ENCODE measurements around the gene GPC5.

GPC5 gene

DNA sequence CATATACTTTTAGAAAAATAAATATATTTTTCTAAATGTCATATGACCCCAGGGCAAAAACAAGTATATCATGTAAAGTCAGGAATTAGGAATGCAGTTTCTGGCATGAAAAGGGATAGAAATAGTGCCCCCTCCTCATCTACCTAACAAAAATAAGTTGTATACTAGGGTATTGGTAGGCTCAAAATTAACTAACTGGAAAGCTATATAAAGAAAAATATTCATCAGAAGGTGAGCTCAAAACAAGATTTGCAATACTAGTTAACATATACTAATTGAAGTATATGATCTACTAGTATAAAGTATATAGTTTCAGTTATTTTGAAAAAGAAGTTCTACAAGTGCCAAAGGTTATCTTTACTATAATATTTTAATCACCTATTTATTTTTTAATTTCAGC is 200.2 kb downstream of the GPC5 start:
- no peak overlapping the region for H3K9ac ChIP-seq (ENCODE audit: low read depth in 1 of 2, low read length in 2 of 2)

DNA sequence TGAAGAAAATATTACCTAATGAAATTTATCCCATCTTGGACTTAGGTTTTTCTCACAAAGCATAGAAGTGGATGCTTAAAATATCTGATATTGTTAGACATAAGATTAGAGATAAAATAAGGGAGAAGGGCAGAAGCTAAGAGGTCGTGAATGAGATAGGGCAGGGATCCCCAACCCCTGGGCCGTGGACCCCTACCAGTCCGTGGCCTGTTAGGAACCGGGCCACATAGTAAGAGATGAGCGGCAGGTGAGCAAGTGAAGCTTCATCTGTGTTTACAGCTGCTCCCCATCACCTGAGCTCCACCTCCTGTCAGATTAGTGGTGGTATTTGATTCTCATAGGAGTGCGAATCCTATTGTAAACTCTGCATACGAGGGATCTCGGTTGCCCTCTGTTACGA is 202.9 kb downstream of the GPC5 start:
- Histone ChIP-seq H3K4me1 (ENCODE audit: control insufficient read depth in 2 of 2, insufficient read depth in 2 of 2, low read length in 2 of 2) (no peaks in the 10 kb centered on the region), H3K9ac (ENCODE audit: low read depth in 1 of 2, low read length in 2 of 2) (no peak overlapping the region), H3K4me3 (ENCODE audit: low read length in 2 of 2) (no peak overlapping the region), H3K27ac (ENCODE audit: low read depth in 2 of 2, low read length in 2 of 2) (no peak overlapping the region), H3K9me3 (ENCODE audit: control insufficient read depth in 2 of 2, low read length in 2 of 2) (no peaks in the 10 kb centered on the region), H3K27me3 (ENCODE audit: control insufficient read depth in 2 of 2, insufficient read depth in 2 of 2, low read length in 2 of 2) (no peaks in the 10 kb centered on the region), H3K36me3 (ENCODE audit: control insufficient read depth in 2 of 2, insufficient read depth in 2 of 2, low read length in 2 of 2) (no peaks in the 10 kb centered on the region)

More for the DNA sequence above, 200.2 kb downstream of the GPC5 start:
- H3K27ac ChIP-seq (ENCODE audit: low read depth in 2 of 2, low read length in 2 of 2): no peak overlapping the region
- H3K27me3 ChIP-seq (ENCODE audit: control insufficient read depth in 2 of 2, insufficient read depth in 2 of 2, low read length in 2 of 2): no peaks in the 10 kb centered on the region
- H3K4me3 ChIP-seq (ENCODE audit: low read length in 2 of 2): no peak overlapping the region
- no peaks in the 10 kb centered on the region for H3K4me1 ChIP-seq (ENCODE audit: control insufficient read depth in 2 of 2, insufficient read depth in 2 of 2, low read length in 2 of 2)
- H3K9me3 ChIP-seq (ENCODE audit: control insufficient read depth in 2 of 2, low read length in 2 of 2): no peaks in the 10 kb centered on the region
- no peaks in the 10 kb centered on the region for H3K36me3 ChIP-seq (ENCODE audit: control insufficient read depth in 2 of 2, insufficient read depth in 2 of 2, low read length in 2 of 2)

DNA sequence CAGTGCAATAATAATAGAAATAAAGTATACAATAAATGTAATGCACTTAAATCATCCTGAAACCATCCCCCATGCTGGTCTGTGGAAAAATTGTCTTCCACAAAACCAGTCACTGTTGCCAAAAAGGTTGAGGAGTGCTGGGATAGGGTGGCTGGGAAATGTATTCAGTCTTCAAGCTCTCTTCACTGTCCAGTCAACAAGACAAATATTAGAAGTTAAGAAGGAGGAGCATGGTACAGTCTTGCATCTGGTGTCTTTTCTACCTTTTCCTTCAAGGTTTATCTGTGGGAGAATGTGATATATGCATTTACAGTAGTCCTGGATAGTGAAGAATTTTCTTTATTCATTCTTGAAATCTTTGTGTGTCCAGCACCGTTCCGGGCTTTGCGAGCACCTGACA is 203.4 kb downstream of the GPC5 start:
- Histone ChIP-seq H3K27ac (ENCODE audit: low read depth in 2 of 2, low read length in 2 of 2) (no peak overlapping the region), H3K4me3 (ENCODE audit: low read length in 2 of 2) (no peak overlapping the region), H3K9ac (ENCODE audit: low read depth in 1 of 2, low read length in 2 of 2) (no peak overlapping the region), H3K9me3 (ENCODE audit: control insufficient read depth in 2 of 2, low read length in 2 of 2) (no peaks in the 10 kb centered on the region), H3K4me1 (ENCODE audit: control insufficient read depth in 2 of 2, insufficient read depth in 2 of 2, low read length in 2 of 2) (no peaks in the 10 kb centered on the region), H3K27me3 (ENCODE audit: control insufficient read depth in 2 of 2, insufficient read depth in 2 of 2, low read length in 2 of 2) (no peaks in the 10 kb centered on the region), H3K36me3 (ENCODE audit: control insufficient read depth in 2 of 2, insufficient read depth in 2 of 2, low read length in 2 of 2) (no peaks in the 10 kb centered on the region)

DNA sequence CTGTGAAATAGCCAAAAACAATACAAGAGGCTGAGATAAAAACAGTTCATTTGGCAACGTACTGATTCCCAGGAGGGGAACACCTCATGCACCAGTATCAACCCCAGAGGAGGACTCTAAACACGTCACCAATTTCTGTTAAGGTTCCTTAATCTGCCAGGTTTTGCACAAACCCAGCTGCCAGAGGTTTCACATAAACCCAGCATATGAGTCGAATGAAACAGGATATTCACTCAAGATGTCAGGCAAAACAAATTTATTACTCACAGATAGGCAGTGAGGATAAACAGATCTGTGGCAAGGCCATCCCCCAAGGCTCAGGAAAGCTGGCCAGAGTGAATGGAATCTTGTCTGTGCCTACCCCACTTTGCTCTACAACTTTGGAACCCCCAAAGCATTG is 210.9 kb downstream of the GPC5 start:
- Histone ChIP-seq H3K27ac (ENCODE audit: low read depth in 2 of 2, low read length in 2 of 2) (no peak overlapping the region), H3K9ac (ENCODE audit: low read depth in 1 of 2, low read length in 2 of 2) (no peak overlapping the region), H3K36me3 (ENCODE audit: control insufficient read depth in 2 of 2, insufficient read depth in 2 of 2, low read length in 2 of 2) (no peaks in the 10 kb centered on the region), H3K27me3 (ENCODE audit: control insufficient read depth in 2 of 2, insufficient read depth in 2 of 2, low read length in 2 of 2) (no peaks in the 10 kb centered on the region), H3K4me1 (ENCODE audit: control insufficient read depth in 2 of 2, insufficient read depth in 2 of 2, low read length in 2 of 2) (no peaks in the 10 kb centered on the region), H3K4me3 (ENCODE audit: low read length in 2 of 2) (no peak overlapping the region), H3K9me3 (ENCODE audit: control insufficient read depth in 2 of 2, low read length in 2 of 2) (no peaks in the 10 kb centered on the region)

DNA sequence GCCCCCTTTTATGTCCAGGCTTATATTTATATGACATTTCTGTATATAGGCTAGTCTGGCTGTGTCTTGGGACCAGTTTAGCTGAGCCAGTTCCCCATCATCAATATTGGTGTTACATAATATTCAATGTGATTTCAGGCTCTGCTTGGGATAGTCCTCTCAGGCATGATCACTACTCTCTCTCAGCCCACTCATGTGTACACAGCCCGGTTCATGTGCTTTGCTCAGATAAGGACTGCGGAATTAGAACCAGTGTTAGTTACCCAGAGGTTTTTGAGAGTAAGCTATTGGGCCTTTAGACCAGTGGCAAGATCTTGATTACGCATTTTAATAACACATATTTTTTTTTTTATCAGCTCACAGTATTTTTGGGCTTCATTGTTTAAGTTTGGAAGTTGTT is 219.9 kb downstream of the GPC5 start:
- H3K9ac ChIP-seq (ENCODE audit: low read depth in 1 of 2, low read length in 2 of 2): no peak overlapping the region
- H3K9me3 ChIP-seq (ENCODE audit: control insufficient read depth in 2 of 2, low read length in 2 of 2): no peaks in the 10 kb centered on the region
- no peaks in the 10 kb centered on the region for H3K4me1 ChIP-seq (ENCODE audit: control insufficient read depth in 2 of 2, insufficient read depth in 2 of 2, low read length in 2 of 2)
- no peaks in the 10 kb centered on the region for H3K36me3 ChIP-seq (ENCODE audit: control insufficient read depth in 2 of 2, insufficient read depth in 2 of 2, low read length in 2 of 2)
- no peak overlapping the region for H3K4me3 ChIP-seq (ENCODE audit: low read length in 2 of 2)
- no peaks in the 10 kb centered on the region for H3K27me3 ChIP-seq (ENCODE audit: control insufficient read depth in 2 of 2, insufficient read depth in 2 of 2, low read length in 2 of 2)
- H3K27ac ChIP-seq (ENCODE audit: low read depth in 2 of 2, low read length in 2 of 2): no peak overlapping the region

DNA sequence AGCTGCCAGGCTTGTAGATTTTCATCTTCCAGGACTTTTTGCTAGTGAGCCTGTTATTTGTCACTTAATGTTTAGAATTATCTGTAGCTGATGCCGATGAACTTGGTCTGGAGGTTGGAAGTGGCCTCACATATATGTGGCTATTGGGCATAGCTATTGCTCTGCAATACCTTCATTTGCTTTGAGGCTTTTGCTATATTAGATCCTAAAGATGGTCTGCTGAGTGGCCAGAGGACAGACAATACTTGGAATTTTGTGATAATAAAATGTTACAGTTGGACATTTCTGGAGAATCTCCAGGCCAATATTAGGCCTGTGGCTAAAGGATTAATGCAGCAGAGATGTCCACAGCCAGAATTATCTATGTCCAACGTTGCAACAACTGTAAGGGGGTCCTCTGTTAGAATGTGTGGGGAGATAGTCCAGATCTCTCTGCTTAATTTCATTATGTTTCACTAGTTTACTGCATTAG is 222.3 kb downstream of the GPC5 start:
- no peak overlapping the region for H3K9ac ChIP-seq (ENCODE audit: low read depth in 1 of 2, low read length in 2 of 2)
- no peak overlapping the region for H3K4me3 ChIP-seq (ENCODE audit: low read length in 2 of 2)
- no peaks in the 10 kb centered on the region for H3K9me3 ChIP-seq (ENCODE audit: control insufficient read depth in 2 of 2, low read length in 2 of 2)
- H3K36me3 ChIP-seq (ENCODE audit: control insufficient read depth in 2 of 2, insufficient read depth in 2 of 2, low read length in 2 of 2): no peaks in the 10 kb centered on the region
- H3K27me3 ChIP-seq (ENCODE audit: control insufficient read depth in 2 of 2, insufficient read depth in 2 of 2, low read length in 2 of 2): no peaks in the 10 kb centered on the region
- no peaks in the 10 kb centered on the region for H3K4me1 ChIP-seq (ENCODE audit: control insufficient read depth in 2 of 2, insufficient read depth in 2 of 2, low read length in 2 of 2)
- H3K27ac ChIP-seq (ENCODE audit: low read depth in 2 of 2, low read length in 2 of 2): no peak overlapping the region

DNA sequence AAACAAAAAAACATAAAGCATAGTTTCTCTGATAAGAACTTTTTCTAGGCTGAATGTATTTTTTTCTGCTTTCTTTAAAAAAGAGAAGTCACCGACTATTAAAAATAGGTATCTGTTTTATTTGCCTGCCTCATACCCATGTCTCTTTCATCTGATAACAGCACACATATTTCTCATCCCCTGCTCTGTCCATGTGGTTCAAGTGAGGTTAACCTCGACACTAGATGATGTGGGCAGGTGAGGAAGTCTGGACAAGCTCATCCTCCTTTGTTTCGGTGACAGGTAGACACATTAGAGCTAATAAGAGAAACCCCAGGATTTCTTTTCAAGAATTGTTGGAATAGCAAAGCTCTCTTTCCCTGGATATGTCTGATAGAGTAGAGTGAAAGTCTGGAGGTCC is 222.7 kb downstream of the GPC5 start:
- Histone ChIP-seq H3K4me3 (ENCODE audit: low read length in 2 of 2) (no peak overlapping the region), H3K9ac (ENCODE audit: low read depth in 1 of 2, low read length in 2 of 2) (no peak overlapping the region), H3K27ac (ENCODE audit: low read depth in 2 of 2, low read length in 2 of 2) (no peak overlapping the region), H3K27me3 (ENCODE audit: control insufficient read depth in 2 of 2, insufficient read depth in 2 of 2, low read length in 2 of 2) (no peaks in the 10 kb centered on the region), H3K9me3 (ENCODE audit: control insufficient read depth in 2 of 2, low read length in 2 of 2) (no peaks in the 10 kb centered on the region), H3K36me3 (ENCODE audit: control insufficient read depth in 2 of 2, insufficient read depth in 2 of 2, low read length in 2 of 2) (no peaks in the 10 kb centered on the region), H3K4me1 (ENCODE audit: control insufficient read depth in 2 of 2, insufficient read depth in 2 of 2, low read length in 2 of 2) (no peaks in the 10 kb centered on the region)

DNA sequence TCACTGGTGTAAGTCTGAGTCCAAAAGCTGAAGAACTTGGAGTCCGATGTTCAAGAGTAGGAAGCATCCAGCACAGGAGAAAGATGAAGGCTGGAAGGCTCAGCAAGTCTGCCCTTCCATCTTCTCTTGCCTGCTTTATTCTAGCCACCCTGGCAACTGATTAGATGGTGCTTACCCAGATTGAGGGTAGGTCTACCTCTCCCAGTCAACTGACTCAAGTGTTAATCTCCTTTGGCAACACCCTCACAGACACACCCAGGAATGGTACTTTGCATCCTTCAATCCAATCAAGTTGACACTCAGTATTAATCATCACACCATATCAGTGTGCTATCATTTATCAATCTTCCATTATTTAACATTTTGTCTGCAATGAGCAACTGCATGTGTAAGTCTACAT is 223.5 kb downstream of the GPC5 start:
- Histone ChIP-seq H3K9ac (ENCODE audit: low read depth in 1 of 2, low read length in 2 of 2) (no peak overlapping the region), H3K27me3 (ENCODE audit: control insufficient read depth in 2 of 2, insufficient read depth in 2 of 2, low read length in 2 of 2) (no peaks in the 10 kb centered on the region), H3K4me1 (ENCODE audit: control insufficient read depth in 2 of 2, insufficient read depth in 2 of 2, low read length in 2 of 2) (no peaks in the 10 kb centered on the region), H3K9me3 (ENCODE audit: control insufficient read depth in 2 of 2, low read length in 2 of 2) (no peaks in the 10 kb centered on the region), H3K36me3 (ENCODE audit: control insufficient read depth in 2 of 2, insufficient read depth in 2 of 2, low read length in 2 of 2) (no peaks in the 10 kb centered on the region), H3K27ac (ENCODE audit: low read depth in 2 of 2, low read length in 2 of 2) (no peak overlapping the region), H3K4me3 (ENCODE audit: low read length in 2 of 2) (no peak overlapping the region)

DNA sequence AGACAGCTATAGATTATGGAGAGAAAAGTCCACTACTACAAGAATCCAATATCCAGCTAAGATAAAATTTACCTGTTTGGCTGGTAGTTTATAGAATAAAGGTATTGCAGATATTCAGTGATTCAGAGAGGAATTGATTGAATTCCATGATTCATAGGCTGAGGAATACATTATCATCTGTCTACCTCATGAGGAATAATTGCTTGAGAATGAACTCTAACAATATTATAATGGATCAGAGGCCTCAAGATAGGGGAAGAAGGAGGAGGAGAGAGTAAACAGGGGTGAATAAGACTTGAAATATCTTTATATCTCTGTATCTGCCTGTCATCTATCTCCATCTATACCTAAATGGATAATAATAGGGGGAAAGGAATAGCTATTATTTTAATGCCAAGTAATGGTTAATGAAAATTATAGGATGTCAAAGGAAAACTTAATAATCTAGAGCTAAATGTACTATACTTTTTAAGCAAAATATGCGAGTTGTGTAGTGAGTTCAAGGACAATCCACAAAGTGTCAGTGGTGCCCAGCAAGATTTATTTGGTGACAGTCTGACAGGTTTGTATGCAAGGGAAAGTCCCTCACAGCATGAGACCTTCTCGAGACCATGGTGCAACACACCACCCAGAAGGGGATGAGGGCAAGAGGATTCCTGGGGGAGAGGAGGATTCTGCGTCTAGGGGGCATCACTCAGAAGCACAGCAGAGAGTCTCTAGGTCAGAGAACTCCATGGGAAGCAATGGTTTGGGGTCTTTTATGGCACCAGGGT is 224.5 kb downstream of the GPC5 start:
- Histone ChIP-seq H3K9ac (ENCODE audit: low read depth in 1 of 2, low read length in 2 of 2) (no peak overlapping the region), H3K36me3 (ENCODE audit: control insufficient read depth in 2 of 2, insufficient read depth in 2 of 2, low read length in 2 of 2) (no peaks in the 10 kb centered on the region), H3K4me3 (ENCODE audit: low read length in 2 of 2) (no peak overlapping the region), H3K9me3 (ENCODE audit: control insufficient read depth in 2 of 2, low read length in 2 of 2) (no peaks in the 10 kb centered on the region), H3K27ac (ENCODE audit: low read depth in 2 of 2, low read length in 2 of 2) (no peak overlapping the region), H3K4me1 (ENCODE audit: control insufficient read depth in 2 of 2, insufficient read depth in 2 of 2, low read length in 2 of 2) (no peaks in the 10 kb centered on the region), H3K27me3 (ENCODE audit: control insufficient read depth in 2 of 2, insufficient read depth in 2 of 2, low read length in 2 of 2) (no peaks in the 10 kb centered on the region)

DNA sequence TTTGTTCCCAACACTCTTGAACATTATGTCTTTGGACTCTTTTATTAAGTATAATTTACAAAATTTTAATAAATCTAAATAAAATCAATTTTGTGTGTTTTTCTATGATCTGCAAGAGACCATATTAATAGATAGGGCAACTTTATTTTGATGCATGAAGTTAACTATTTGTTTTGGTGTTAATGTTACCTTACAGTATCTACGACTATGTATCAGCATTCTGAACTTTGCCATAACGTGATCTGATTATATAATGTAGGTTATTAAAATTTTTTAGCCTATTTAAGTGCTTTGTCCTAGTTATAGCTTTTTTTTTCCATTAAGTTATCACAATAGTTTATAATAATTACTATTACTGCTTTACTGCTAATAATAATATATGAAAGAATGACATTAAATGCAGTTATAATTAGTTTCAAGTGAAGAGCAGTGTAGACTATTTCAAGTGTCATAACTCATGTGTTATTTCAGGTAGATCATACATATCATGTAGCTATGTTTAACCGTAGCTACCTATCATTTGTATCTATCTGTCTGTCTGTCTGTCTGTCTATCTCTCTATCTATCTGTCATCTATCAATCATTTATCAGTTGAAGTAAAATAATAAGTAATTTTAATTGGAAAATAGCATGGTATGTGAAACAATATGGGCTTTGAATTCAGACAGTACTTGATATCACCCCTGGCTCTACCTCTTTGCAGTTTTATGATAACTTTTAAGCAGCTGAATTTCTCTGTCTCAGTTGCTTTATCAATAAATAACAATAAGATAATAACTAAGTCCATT is 229.7 kb downstream of the GPC5 start:
- no peak overlapping the region for H3K4me3 ChIP-seq (ENCODE audit: low read length in 2 of 2)
- H3K27me3 ChIP-seq (ENCODE audit: control insufficient read depth in 2 of 2, insufficient read depth in 2 of 2, low read length in 2 of 2): no peaks in the 10 kb centered on the region
- H3K36me3 ChIP-seq (ENCODE audit: control insufficient read depth in 2 of 2, insufficient read depth in 2 of 2, low read length in 2 of 2): no peaks in the 10 kb centered on the region
- H3K27ac ChIP-seq (ENCODE audit: low read depth in 2 of 2, low read length in 2 of 2): no peak overlapping the region
- no peaks in the 10 kb centered on the region for H3K4me1 ChIP-seq (ENCODE audit: control insufficient read depth in 2 of 2, insufficient read depth in 2 of 2, low read length in 2 of 2)
- no peaks in the 10 kb centered on the region for H3K9me3 ChIP-seq (ENCODE audit: control insufficient read depth in 2 of 2, low read length in 2 of 2)
- H3K9ac ChIP-seq (ENCODE audit: low read depth in 1 of 2, low read length in 2 of 2): no peak overlapping the region
